Right kidney (tissue), 1 donor: ENCODE data around the gene PKD1L1.
"Not testable (repeated sequence)": the region's sequence is repeated elsewhere in the genome, so short reads cannot be mapped to it uniquely, and the experiment has no call there.

Experiments
- DNase-seq: peaks from one replicate; pipeline ENCODE4 v3.0.0-alpha.2; 2016

PKD1L1 gene

DNA sequence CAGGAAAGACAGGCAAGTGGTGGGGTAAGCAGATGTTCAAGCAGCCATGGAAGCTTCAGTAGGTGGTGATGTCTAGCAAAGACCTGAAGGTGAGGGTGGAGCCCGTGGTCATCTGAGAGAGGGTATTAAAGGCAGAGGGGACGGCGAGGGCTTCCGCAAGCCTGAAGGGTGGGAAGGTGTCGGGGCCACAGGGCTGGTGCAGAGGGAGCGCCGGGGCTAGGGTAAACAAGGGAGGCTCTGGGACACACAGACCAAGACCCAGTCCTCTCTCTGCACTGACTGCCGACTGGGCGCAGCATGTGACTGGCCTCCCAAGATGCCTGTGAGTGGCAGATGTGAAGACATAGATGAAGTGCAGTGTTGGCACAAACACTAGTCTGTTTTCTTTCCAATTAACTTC is 132.4 kb downstream of the PKD1L1 start:
- DNase-seq, result no peak

DNA sequence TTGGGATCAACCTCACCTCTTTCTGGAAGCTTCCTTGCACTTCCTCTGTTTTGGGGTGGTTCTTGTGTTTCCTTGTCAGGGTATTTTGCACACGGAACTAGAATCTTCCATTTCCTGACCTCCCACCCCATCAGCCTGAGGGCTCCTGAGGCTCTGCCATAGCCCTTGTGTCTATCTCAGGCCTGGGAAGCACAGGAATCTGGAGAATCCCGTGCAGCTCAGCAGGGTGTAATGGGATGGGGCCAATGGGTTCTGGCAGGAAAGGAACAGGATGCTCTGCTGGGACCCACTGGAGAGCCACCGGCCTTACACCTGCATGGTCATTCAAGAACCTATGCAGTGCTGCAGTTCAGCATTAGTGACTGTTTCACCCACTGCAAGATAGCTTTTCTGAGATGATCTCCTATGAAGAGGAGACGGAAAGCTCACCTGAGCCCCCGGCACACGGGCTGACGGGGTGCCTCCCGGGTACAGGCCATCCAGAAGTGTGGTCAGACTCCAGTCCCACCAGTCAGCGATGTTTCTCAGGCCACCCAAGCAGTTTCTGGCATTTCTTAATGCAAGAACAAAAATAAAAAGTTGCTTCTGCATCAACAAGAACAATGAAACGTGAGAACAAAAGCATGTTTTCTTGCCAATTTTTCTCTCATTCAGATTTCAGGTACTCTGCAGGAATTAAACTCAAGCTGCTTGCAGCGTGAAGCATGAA is 133.2 kb downstream of the PKD1L1 start:
- DNase-seq, result no peak

- DNase-seq, result no peak
Observed at GRCh38 chr7:47813620-47814260, 134.5 kb downstream of the PKD1L1 start.

- DNase-seq, result no peak
Observed at GRCh38 chr7:47812429-47813136, 135.7 kb downstream of the PKD1L1 start.

- DNase-seq, result no peak
Observed at GRCh38 chr7:47811632-47812380, 136.5 kb downstream of the PKD1L1 start.

DNA sequence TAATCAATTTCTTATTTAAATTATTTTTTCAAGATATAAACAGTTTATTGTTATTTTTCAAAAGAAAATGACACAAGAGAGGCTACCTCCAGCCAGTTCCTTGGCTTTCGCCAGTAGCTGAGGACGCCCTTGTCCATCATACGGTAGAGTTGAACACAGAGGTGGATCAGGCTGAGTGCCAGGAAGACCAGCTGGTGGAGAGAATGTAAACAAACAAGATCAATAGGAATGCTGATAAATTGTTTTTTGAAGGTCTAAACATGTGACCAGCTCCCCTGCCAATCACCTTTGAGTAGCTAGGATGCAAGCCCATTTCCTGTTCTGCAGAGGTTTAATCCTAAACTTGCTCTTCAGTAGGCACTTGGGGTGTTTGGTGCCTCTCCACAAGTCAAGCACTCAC is 138.9 kb downstream of the PKD1L1 start:
- DNase-seq, result no peak

DNA sequence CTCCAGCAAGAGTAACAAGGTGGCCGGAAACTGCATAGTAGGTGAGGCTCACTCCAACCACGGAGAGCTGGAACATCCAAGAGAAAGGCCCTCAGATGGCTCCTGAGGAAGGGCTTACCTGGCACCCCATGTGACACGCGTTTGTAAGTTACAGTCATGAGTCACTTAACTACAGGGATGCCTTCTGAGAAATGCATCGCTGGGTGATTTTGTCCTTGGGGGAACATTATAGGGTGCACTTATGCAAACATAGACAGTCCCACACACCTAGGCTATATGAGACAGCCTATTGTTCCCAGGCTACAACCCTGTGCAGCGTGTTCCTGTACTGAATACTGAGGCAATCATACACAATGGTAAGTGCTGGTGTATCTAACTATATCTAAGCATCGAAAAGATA is 139.9 kb downstream of the PKD1L1 start:
- DNase-seq, result no peak

DNA sequence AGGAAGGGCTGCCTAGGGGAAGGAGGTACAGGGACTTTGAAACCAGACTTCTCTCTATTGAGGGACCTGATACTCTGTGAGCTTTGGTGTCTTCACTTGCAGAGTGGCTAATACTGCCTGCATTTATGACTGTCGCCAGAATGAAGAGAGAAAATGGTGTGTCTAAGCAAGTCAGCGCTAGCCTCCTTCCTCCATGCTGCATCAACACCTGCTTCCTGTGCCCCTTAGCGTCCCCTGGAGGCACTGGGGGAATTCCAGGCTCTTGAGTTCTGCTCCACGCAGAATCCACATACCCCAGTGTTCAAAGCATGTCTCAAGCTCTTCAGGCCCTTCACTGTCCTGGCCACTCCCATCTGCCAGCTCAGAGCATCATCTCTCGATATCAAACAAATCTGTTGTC is 140.5 kb downstream of the PKD1L1 start:
- no peak for DNase-seq

DNA sequence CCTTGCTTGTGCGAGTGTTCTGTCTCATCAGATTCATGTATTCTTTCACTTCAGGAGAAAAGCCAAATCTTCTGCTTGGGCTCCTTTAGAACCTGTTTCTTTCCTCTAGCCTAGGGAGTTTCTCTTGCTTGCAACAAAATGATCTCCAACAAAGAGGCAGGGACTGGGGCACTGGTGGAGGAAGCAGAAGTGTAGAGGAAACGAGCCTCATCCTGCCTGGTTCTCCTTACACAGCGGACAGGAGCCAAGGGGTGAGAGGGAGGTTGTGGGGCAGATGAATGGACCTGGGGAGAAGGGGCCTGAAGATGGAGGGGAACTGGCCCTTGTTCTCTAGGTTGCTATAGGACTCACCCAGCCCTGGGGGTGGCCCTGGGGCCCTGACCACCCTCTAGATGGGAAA is 141.1 kb downstream of the PKD1L1 start:
- no peak for DNase-seq

- no peak for DNase-seq
Observed at GRCh38 chr7:47806701-47807103, 141.6 kb downstream of the PKD1L1 start.

GRCh38 chr7:47804767-47805545 is 143.3 kb downstream of the PKD1L1 start:
- no peak for DNase-seq

DNA sequence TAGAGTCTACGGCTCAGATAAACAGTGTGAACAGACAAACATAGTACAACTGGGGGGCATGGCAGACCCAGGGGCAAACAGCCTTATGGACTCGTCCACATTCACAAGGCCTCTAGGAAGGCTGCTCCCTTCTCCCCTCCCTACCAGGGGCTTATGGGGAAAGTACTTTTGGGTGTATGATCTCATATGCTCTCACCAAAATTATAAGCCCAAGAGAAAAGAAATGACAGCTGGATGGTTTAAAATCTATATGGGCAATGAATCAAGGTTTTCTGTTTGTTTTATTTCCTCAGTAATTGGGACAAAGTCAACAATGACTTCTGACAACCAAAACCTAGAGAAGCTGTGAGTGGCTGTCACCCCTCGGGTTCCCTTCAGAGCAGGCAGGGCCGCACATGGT is 144.4 kb downstream of the PKD1L1 start:
- no peak for DNase-seq

DNA sequence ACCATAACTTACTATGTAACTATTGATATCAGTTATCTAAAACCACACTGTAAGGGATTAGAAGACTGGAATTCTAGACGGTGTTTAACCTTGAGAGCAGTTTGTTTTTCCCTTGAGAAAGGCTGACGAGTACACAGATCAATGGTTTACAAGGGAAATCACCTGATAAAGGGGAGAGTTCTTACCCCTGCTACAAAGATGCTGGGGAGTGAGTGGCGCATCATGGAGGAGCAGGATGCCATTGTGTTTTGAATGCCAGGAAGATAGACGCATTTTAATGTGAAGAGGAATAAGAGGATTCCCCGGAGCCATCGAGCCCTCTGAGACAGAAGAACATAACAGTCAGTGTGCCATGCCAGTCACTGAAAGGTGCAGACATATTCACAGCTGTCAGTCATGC is 145.2 kb downstream of the PKD1L1 start:
- no peak for DNase-seq

- DNase-seq, result no peak
Observed at GRCh38 chr7:47801423-47801822, 146.8 kb downstream of the PKD1L1 start.

DNA sequence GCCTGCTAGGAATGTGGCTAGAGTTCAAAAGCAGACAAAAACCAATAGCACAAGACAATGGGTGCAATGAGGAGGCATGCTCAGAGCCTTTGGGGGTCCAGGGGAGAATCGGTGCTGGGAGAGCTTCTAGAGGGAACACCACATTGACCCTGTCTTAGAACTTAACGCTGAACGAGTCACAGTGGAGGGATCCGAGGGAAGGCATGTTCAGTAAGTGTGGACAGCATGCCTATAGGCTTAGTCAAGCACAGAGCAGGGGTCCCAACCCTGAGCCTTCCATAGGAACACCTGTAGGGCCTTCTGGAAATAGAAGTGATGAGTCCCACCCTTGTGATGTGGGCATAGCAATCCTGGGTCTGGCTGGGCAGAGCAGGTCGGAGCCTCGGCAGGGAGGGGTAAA is 148.7 kb downstream of the PKD1L1 start:
- DNase-seq, result no peak

- DNase-seq, result no peak
Observed at GRCh38 chr7:47796347-47796746, 151.9 kb downstream of the PKD1L1 start.

- DNase-seq, result no peak
Observed at GRCh38 chr7:47795631-47796030, 152.6 kb downstream of the PKD1L1 start.

GRCh38 chr7:47795126-47795525 is 153.1 kb downstream of the PKD1L1 start:
- not testable (repeated sequence) for DNase-seq

- DNase-seq, result no peak
Observed at GRCh38 chr7:47794016-47794415, 154.2 kb downstream of the PKD1L1 start.

DNA sequence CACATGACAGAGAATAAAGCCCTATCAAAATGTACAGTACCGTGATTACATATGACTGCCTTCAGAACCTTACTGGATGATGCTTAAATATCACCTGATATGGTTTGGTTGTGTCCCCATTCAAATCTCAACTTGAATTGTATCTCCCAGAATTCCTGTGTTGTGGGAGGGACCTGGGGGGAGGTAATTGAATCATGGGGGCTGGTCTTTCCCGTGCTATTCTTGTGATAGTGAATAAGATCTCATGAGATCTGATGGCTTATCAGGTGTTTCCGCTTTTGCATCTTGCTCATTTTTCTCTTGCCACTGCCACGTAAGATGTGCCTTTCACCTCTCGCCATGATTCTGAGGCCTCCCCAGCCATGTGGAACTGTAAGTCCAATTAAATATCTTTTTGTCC is 155.1 kb downstream of the PKD1L1 start:
- DNase-seq, result not testable (repeated sequence)

GRCh38 chr7:47792521-47793121 is 155.6 kb downstream of the PKD1L1 start:
- no peak for DNase-seq

DNA sequence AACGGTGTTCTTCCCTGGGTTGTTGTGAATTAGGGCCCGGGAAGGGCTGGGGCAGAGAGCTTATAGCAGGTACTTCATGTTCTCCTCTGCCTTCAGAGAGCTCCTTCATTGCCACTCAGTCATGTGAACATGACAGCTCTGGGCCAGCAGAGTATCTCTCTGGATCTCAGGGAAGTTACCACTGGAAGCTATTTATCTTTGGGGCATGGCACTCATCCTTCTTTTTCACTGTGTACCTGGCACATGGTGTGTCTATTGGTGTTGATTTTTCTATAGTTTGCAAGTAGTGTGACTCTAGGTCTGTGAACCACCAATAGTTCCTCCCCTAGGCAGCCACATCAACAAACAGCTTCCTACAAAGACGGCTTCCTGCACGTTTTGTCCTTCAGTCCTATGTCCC is 156.6 kb downstream of the PKD1L1 start:
- no peak for DNase-seq
